Astrocyte of the cerebellum (primary cell): Measurements from ENCODE around the gene EIF4E3.

Experiments used
- DNase-seq: peaks from one replicate; pipeline ENCODE4 v3.0.0-alpha.2; 2011; ENCODE audit warnings: low read depth
- H3K4me3 ChIP-seq: 2 replicates; pipeline ENCODE4 v1.5.1; 2011; ENCODE audit warnings: mild to moderate bottlenecking, low read depth, low read length, moderate library complexity
- CTCF ChIP-seq: IDR thresholded peaks from 2 replicates; pipeline ENCODE4 v1.5.1; 2012; ENCODE audit warnings: low read length, low read depth, moderate library complexity, mild to moderate bottlenecking; ENCODE audit errors: missing control alignments
- in situ Hi-C: cut with HindIII; loops from 2 replicates; pipeline ENCODE4 v1.10.0; 2017; ENCODE audit warnings: low sequenced_read_pairs

Gene EIF4E3

DNA sequence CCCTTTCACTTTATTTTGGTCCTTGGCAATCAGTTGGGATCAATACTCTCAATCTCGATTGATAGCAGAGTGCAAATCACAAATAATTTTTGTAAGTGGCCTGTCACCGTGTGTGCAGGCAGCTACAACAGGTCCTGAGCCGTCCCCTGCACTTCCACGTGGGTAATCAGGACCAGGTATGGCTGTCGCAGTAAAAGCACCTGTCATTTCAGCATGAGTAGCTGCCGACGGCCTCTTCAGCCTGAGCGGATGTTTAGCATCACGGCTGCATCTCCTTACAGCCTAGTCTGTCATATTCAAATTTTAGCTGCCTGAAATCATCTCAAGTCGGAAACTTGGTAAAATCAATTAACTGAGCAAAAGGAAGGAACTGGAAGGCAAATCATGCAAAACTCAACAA lies 88.7 kb downstream of the EIF4E3 start:
- no peak for TF ChIP-seq CTCF
- no peak overlapping the region for H3K4me3 ChIP-seq
- in situ Hi-C loops: no loop called here
- DNase-seq: no peak

GRCh38 chr3:71636001-71636400 lies 89.2 kb downstream of the EIF4E3 start:
- no peak for DNase-seq
- H3K4me3 ChIP-seq: no peak overlapping the region
- no peak for TF ChIP-seq CTCF
- in situ Hi-C loops: no loop called here

DNA sequence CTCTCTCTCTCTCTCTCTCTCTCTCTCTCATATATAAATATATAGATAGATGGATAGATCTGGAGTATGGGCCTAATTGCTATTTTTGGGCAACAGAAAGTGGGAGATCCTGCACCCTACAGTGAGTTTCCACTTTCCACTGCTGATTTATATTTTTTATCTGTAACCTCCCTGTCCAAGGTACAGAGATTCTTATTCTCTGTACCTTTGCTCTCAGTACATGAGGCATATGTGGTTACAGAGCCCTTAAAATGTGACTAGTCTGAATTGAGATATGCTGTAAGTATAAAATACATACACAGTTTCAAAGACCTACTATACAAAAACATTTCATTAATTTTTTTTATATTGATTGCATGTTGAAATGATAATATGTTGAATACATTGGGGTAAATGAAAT lies 90.5 kb downstream of the EIF4E3 start:
- DNase-seq: no peak
- no peak overlapping the region for H3K4me3 ChIP-seq
- in situ Hi-C loops: no loop called here
- no peak for TF ChIP-seq CTCF

DNA sequence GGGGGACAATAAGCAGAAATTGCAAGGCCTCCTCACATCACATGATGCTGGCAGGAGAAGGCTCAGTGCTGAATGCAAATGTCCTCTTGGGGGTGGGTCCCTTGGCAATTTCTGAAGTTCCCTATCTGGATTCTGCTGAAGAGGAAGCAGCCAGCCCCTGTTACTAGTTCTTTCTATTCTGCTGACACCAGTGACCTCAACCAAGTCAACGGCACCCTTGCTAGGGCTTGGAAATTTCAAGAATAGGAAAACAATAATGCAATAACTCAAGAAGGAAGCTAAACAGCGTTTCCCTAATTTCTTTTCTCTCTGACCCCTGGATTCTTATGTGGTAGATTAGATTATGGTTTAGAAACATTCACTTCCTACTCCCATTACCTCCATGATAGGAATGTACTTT lies 95.5 kb downstream of the EIF4E3 start:
- no peak for TF ChIP-seq CTCF
- no peak overlapping the region for H3K4me3 ChIP-seq
- DNase-seq: no peak
- in situ Hi-C loops: no loop called here

GRCh38 chr3:71629289-71629688 lies 95.9 kb downstream of the EIF4E3 start:
- no peak for DNase-seq
- no peak overlapping the region for H3K4me3 ChIP-seq
- no peak for TF ChIP-seq CTCF
- in situ Hi-C loops: no loop called here

- H3K4me3 ChIP-seq: no peak overlapping the region
- TF ChIP-seq CTCF: no peak
- DNase-seq: no peak
- in situ Hi-C loops: no loop called here
Observed at GRCh38 chr3:71628522-71628921, 96.7 kb downstream of the EIF4E3 start.

- DNase-seq: no peak
- in situ Hi-C loops: no loop called here
- H3K4me3 ChIP-seq: no peak overlapping the region
- no peak for TF ChIP-seq CTCF
Observed at GRCh38 chr3:71625676-71626075, 99.5 kb downstream of the EIF4E3 start.
